Measurements from ENCODE around the gene SEMA3B.
"Not testable (repeated sequence)": the region's sequence is repeated elsewhere in the genome, so short reads cannot be mapped to it uniquely, and the experiment has no call there.

SEMA3B gene

GRCh38 chr3:50237754-50238548, 31.0 kb upstream of the SEMA3B start:
- FAIRE-seq (peak; percentile 99), DNase-seq (ENCODE audit: insufficient read length, low spot score) (peak; percentile 86)

- DNase-seq (ENCODE audit: insufficient read length, low spot score) (no peak), FAIRE-seq (no peak)
Observed at GRCh38 chr3:50238549-50239026, 30.4 kb upstream of the SEMA3B start.

DNA sequence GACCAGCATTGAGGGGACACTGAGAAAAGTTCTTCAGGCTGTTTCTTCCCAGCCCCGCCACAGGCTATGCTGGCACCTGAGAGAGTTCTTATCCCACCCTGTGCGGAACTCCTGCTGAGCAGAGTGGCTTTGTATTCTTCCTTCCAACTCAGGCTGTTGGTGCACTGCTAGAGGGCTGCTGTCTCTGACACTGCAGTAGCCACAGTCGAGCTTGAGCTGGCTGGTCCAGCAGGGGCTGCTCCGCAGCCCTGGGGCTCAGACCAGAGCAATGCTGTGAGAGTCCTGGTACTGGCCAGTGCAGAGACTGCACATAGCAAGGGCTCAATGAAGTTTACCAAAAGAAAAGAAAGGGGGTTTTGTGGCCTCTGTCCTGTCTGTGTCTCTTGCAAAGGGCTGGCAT, 29.3 kb upstream of the SEMA3B start:
- FAIRE-seq (no peak), DNase-seq (ENCODE audit: insufficient read length, low spot score) (no peak)

DNA sequence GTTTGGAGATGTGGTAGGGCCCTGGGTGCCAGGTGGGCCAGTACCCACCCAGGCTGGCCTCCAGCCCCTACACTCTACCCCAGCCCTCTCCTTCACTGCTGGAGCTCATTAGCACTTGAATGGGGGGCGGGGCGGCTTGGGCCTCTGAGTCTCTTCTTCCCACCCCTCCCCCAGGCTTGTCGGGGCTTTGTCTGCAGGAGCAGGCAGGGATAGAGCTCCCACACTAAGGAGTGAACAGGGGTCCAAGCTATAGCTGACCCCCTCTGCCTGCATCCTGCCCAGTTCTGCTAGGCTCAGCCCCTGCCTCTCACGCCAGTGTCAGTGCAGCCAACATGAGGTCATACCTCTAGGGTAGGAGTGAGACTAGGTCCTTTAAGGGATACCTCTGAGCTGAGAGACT, 27.8 kb upstream of the SEMA3B start:
- DNase-seq (ENCODE audit: insufficient read length, low spot score) (no peak), FAIRE-seq (no peak)

DNA sequence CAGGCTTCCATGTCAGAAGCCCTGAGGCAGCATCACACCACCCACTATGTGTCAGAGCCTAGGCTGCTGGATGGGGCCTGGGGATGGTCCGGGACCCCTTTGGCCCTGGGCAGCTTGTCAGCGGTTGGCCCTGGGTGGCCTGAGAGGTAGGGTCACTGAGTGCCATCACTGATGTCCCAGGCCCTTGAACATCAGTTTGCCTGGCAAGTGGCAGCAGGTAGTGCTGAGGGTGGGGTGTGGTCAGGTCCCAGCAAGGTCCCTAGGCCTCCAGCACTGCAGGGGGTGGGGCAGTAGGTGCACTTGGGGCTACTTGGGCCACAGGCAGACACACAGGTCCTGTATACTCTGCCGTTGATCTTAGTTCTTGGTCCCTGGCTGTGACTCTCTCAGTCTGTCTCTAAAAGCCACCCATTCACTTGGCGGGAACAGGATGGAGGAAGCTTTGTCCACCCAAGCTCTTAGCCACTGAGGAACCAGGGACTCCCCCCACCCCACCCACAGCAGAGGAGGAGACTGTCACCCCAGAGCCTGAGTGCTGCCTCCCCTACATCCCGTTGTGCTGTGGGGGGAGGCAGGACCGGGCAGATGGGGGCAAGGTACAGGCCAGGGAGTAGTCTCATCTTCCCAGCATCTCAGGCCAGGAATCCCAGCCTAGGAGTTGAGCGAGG, 27.1 kb upstream of the SEMA3B start:
- DNase-seq (ENCODE audit: insufficient read length, low spot score) = no peak
- FAIRE-seq = no peak

DNA sequence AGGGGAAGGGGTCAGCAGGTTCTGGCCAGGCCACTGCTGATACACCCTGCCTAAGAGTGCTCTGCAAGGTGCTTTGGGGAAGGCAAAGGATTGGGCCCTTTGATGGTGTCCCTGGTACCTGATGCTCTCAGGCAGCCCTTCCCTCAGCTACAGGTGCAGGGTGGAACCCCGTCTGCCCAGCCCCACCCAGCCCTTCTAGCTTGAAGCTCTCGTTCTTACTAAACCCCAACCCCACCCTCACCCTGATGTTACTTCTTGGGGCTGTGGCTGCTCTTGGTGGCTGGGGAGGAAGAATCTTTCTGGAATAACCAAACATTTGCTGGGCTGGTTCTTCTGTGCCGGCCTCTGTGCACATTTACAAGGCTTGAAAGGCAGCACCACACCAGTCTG, 26.6 kb upstream of the SEMA3B start:
- FAIRE-seq (no peak), DNase-seq (ENCODE audit: insufficient read length, low spot score) (no peak)

DNA sequence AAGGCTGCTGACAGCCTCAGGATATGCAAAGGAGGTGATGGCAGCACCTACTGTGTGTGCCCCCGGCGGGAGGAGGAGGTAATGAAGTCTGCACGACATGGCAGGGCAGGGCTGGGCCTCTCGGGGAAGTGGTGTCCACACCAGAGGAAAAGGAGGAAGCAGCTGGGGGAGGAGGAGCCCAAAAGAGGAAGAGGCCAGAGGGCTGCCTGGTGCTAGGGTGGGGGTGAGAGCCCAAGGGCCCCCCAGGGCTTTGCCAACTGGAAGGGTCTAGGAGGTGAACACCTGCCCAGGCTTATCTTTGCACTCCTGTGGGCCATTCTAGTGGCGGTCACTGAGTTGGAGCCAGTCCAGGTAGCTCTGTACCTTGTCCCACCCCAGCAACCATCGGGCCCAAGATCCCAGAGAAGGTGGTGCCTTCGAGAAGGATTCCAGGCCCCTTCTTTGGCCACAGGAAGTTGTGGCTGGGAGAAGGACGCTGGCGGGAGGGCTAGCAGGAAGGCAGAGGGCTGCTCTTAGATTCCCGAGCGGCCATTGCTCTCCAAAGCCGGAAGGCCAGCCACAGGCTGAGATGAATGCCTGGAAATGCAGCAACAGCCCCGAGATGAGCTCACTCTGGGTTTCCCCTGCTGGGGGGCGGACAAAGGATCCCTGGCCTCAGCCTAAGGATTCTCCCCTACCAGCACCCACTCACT, 25.9 kb upstream of the SEMA3B start:
- FAIRE-seq = peak; percentile 21
- DNase-seq (ENCODE audit: insufficient read length, low spot score) = no peak

- DNase-seq (ENCODE audit: insufficient read length, low spot score) (no peak), FAIRE-seq (no peak)
Observed at GRCh38 chr3:50243543-50243895, 25.4 kb upstream of the SEMA3B start.

DNA sequence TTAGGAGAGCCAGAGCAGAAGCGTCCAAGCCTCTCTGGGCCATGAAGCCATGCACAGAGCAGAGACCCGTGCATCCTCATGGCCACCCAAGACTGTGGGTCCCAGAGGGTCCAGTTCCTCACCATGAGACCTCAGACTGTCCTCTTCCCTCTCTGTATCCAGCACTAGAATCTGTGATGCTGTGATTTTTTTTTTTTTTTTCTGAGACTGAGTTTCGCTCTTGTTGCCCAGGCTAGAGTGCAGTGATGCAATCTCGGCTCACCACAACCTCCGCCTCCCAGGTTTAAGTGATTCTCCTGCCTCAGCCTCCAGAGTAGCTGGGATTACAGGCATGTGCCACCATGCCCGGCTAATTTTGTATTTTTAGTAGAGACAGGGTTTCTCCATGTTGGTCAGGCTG, 24.1 kb upstream of the SEMA3B start:
- DNase-seq (ENCODE audit: insufficient read length, low spot score); FAIRE-seq: not testable (repeated sequence)

GRCh38 chr3:50245251-50245745, 23.6 kb upstream of the SEMA3B start:
- DNase-seq (ENCODE audit: insufficient read length, low spot score) = no peak
- no peak for FAIRE-seq

GRCh38 chr3:50245831-50246516, 23.0 kb upstream of the SEMA3B start:
- FAIRE-seq = peak; percentile 37
- DNase-seq (ENCODE audit: insufficient read length, low spot score) = peak; percentile 72

DNA sequence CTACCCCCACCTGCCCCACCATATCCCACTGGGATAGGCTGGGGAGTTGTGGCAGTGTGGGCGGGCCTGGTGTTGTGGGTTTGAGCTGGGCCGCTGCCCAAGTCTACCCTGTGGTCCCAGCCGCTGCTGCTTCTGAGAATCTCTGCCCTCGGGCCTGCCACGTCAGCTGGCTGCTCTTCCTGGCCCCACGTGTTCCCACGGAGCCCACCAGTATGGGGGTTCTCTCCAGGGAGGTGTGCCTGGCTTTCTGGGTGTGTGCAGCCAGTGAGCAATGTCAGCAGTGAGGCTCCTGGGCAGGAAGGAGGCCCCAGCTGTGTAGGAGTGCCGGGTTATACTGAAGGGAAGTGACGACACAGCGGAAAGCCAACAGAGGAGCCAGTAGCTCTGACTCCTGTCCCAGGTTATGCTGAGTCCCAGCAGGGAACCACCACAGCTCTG, 22.4 kb upstream of the SEMA3B start:
- DNase-seq (ENCODE audit: insufficient read length, low spot score) (no peak), FAIRE-seq (peak; percentile 80)

GRCh38 chr3:50248387-50248786, 20.6 kb upstream of the SEMA3B start:
- DNase-seq (ENCODE audit: insufficient read length, low spot score) (no peak), FAIRE-seq (no peak)

GRCh38 chr3:50249457-50249856, 19.5 kb upstream of the SEMA3B start:
- no peak for FAIRE-seq
- no peak for DNase-seq (ENCODE audit: insufficient read length, low spot score)

- no peak for FAIRE-seq
- no peak for DNase-seq (ENCODE audit: insufficient read length, low spot score)
Observed at GRCh38 chr3:50250514-50250913, 18.4 kb upstream of the SEMA3B start.

DNA sequence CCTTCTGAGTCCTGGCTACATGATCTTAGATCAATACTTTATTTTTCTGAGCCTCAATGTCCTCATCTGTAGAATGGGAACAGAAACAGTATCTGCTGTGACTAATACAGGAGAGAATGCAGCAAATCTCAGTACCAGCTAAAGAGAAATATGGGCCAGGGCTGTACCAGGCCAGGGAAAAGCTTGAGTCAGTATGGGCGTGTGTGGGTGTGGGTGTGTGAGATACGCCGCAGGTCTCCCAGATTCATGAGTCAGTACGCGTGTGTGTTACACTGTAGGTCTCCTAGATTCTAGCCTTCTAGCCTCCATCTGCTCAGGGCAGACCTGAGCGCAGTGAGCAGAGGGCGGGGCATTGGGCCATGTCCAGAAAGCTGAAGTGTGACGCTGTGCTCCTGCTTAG, 17.7 kb upstream of the SEMA3B start:
- no peak for FAIRE-seq
- DNase-seq (ENCODE audit: insufficient read length, low spot score) = no peak

GRCh38 chr3:50254577-50255250, 14.2 kb upstream of the SEMA3B start:
- FAIRE-seq (no peak), DNase-seq (ENCODE audit: insufficient read length, low spot score) (no peak)

- FAIRE-seq = no peak
- DNase-seq (ENCODE audit: insufficient read length, low spot score) = no peak
Observed at GRCh38 chr3:50255251-50255615, 13.7 kb upstream of the SEMA3B start.

DNA sequence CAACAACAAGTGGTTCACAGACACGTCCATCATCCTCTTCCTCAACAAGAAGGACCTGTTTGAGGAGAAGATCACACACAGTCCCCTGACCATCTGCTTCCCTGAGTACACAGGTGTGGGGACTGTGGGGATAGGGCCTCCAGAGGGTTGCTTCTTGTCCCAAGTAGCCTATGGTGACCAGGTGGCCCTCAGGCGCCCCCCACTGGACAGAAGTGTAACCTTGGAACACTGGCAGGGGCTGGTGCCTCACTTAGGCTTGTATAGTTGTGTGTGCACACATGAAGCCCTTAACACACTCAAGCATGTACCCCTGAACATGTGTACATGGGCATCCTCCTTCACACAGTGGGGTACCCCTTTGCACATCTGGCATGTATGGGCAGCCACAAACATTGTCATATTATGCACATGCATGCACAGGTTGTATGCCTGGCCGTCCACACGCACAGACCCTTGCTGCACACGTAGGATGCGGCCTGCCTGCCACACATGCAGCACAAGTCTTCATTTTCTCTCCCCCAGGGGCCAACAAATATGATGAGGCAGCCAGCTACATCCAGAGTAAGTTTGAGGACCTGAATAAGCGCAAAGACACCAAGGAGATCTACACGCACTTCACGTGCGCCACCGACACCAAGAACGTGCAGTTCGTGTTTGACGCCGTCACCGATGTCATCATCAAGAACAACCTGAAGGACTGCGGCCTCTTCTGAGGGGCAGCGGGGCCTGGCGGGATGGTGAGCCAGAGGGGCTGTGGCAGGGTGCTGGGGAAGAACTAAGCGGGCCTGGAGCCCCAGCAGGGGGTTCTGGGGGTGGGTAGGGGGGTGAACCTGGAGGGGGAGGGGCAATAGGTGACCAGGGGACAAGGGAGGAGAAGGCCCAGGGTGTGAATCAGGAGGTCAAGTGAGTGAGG, 11.7 kb upstream of the SEMA3B start:
- FAIRE-seq = no peak

More for the DNA sequence above, 11.7 kb upstream of the SEMA3B start:
- DNase-seq (ENCODE audit: insufficient read length, low spot score) = no peak
